GM19395 (cell line): Measurements from ENCODE around the gene PARVB.
"Not testable (repeated sequence)": the region's sequence is repeated elsewhere in the genome, so short reads cannot be mapped to it uniquely, and the experiment has no call there.

Experiments used
- ATAC-seq: cut with Tn5 transposase; IDR thresholded peaks from one replicate; pipeline ENCODE4 v1.9.1; 2021; ENCODE audit warnings: mild to moderate bottlenecking, moderate library complexity; ENCODE audit not compliant: unreplicated experiment

PARVB gene

DNA sequence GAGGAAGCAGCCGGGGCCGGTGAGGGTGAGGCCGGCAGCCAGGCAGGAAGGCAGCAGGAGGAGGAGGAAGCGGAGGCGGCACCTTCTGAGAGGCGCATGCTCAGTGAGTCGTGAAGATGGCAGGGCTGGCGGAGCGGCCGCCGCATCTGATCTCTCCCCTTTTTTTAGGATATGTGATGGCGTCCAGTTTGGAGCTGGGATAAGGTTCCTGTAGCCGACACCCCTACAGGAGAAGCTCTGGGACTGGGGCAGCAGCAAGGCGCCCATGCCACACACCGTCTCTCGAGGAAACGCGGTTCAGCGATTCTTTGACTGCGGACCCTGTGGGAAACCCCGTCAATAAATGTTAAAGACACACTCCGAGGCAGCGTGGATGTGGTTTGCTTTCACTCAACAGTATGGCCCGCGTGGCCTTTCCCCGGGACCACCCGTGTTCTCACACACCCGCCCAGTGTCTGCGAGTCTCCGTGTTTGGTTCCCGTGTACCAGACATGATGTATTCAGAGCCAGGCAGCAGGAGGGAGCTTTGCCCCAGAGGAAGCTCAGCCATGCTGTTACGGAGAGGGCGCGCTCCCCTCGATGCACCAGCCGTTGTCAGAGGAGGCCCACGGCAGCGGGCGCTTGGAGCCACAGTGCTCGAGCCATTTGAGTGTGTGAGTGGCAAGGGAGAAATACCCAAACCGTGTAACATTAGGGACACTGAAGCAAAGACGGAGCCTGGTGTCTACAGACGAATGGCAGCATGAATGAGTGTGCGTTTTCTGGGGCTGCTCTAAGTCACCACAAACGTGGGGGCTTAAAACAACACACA lies 27.7 kb upstream of the PARVB start:
- no peak for ATAC-seq

DNA sequence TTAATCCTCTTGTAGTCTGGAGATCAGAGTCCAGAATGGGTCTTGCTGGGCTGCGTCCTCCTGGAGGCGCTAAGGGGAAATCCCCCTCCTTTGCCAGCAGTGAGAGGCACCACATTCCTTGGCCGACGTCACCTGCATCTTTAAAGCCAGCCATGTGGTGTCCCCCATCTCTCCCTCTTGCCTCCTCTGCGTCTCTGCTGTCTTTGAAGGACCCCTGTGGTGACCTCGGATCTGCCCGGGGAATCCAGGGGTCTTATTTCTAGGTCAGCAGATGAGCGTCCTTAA lies 27.2 kb upstream of the PARVB start:
- ATAC-seq = no peak

DNA sequence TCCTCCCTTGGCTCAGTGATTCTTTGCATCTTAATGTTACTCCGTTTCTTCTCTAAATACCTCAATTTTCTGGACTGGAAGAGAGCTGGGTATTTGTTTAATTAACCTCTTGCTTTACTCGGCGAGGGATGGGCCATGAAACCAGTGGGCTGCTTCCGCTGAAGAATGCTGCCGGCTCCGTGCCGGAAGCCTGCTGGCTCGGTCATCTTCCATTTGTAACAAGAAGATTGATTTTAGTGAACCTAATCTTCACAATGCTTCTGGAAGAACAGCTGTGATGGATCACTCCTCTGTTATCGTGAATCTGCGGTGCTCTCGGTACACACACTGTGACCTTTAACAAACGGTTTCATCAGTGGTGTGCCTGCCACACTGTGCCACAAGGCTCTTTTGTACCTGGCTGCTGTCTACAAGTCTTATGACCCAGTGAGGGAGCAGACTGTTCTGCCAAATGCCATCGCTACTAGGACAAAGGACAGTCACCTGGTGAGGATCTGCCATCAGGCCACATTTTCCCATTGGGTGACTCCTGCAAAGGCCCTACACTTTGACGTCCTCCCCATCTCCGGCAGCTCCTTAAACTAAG lies 25.3 kb upstream of the PARVB start:
- ATAC-seq = no peak

DNA sequence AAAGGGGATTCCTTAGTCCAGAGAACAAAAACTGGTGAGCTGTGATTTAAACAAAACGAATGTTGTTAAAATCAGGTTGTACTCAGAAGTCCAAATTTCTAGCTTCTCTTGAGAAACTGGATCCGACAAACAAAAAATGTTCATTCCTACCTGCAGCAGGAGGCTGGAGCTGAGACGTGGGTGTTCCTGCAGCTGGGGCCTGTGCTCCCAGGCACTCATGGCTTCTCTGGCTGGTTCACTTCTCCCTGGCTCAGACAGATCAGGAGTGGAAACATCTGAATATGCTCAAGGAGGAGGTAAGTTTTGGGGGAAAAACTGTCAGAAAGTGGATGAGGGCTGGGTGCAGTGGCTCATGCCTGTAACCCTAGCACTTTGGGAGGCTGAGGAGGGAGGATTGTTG lies 24.7 kb upstream of the PARVB start:
- ATAC-seq = no peak

DNA sequence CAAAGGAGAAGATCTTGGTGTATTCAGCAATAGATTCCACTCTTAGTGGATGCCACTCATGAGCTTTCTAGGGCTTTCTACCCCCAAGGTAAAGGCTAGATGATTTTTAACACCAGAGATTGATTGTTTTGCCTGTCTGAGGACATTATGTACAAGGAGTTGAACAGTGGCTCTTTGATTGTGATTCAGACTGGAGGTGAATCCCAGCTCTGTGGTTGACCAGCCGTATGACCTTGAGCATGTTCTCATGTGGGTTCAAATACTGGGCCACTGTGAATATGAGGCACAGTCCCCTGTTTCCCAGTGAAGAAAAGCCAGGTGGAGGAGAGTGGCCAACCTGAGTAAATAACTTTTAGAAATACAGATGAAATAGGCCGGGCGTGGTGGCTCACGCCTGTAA lies 24.0 kb upstream of the PARVB start:
- ATAC-seq = no peak

DNA sequence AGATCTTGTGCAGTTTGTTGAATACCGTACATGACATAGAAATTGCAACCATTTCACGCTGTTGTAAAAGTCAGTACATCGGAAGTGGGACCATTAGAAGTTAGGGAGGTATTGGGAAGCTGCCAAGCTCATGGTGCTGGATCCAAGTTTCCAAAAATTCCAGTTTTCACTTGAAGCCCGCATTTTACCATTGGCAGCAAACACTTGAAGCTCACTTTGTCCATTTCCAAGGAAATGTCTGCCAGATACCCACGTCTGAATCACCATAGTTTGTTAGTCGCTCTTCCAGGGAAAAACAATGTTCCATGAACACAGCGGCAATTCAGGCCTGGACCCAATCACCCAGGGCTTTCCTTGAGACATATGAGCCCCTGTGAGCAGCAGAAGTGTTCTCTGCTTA lies 22.6 kb upstream of the PARVB start:
- ATAC-seq = no peak

DNA sequence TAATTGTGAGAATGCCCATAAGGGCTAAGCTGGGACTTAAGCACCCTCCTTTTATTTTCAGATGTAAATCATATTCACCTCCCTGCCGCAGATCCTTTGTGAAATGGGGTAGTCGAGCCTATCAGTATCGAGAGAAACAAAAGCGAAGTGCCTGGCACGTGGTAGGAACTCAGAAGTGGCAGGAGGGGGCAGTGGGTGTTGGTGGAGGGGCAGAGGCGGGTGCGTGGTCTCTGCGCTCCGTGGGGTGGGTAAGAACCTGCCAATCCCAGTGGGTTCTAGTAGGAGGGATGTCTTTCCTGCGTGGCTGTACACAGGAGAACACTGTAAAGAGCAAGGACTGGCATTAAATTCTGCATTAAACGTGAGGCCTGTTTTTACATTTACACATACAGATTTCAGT lies 21.8 kb upstream of the PARVB start:
- no peak for ATAC-seq

DNA sequence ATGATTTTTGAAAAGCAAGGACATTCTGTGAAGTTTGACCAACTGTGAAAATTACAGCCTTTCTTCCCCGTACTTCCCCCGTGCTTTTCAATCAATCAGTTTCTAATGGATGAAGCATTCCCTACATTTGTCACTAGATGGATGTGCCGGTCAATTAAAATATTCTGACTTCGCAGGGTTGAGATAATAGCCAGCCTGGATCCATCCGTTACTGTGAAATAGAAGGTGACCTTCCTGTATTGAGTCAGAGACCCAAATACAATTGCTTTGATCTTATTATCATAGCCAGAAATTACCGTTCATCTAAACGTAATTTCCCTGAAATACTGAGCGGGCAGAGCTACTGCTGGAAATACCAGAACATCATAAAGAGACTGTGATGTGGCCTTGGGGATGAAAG lies 21.1 kb upstream of the PARVB start:
- no peak for ATAC-seq

DNA sequence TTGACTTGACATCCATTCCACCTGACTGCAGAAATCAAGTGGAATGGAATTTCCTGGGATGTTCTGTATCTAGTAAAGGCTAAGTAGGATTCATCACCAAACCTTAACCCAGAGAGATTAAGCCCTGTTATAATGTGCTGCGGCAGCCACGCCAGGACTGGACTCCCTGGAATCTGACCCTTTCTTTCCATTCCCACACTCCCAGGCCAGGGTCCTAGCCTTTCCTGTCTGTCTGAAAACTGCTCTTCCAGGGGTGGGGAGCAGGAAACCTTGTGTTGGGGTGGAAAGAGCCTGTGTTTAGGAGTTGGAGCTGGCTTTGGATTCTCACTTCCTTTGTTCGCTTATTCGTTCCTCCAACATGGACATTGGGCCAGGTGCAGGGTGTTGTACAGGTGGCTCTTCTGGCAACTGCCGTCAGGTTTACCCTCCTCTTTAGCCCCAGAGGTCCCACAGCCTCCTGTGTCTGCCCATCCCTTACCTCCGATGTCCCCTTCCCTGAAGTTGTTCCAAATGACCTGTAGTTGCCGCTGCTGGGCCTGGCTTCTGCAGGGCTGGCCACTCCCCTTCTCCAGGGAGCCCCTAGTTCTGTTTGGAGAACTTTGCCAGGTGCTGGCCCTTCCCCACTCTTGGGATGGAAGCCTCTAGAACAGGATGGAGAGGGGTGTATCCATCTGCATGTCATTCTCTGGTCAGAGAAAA lies 20.5 kb upstream of the PARVB start:
- ATAC-seq = no peak

DNA sequence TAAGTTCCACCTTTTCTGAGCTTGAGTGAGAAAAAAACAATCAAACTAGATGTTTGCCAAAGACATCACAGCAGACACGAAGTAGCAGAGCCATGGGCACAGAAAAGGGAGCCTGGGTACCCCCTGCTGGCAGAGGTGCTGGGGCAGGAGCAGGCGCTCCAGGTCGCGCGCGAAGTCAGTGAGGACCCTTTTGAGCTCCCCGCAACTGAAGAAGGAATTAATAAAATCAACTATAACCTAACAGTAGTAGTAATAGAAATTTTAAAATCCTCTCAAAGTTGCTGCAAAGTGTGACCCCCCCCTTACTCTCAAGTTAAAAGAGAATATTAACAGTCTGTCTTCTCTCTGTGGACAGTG lies 20.0 kb upstream of the PARVB start:
- ATAC-seq = no peak

DNA sequence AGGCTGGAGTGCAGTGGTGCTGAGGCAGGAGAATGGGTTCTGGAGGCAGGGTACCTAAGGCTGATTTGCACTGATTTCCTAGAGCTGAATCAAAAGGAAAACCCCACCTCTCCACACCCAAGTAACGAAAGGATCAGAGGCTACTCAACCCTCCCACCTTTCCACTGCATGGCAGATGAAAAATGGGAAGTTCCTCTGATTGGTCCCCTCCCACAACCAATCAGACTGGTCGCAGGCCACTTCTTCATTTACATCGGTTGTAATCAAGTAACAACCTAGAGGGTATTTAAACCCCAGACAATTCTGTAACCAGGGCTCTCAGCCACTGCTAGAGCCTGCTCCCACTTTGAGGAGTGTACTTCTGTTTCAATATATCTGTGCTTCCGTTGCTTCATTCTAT lies 18.6 kb upstream of the PARVB start:
- ATAC-seq = no peak

DNA sequence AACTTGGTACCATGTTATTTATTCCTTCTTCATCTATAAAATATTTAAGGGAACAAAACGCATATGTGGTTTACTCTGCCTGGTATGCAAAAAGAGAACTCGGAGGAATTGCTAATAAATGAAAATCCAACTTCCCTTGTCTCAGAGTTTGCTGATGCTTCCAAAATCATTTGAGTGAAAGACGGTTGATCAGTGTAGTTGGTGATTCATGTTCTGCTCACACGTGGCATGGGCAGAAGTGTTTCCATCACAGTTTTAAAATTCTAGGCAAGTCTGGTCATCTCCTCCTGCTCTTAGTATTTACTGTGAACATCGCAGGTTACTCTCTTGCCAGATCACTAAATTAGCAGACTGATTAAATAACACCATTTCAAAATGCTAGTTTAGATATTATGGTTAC lies 11.9 kb upstream of the PARVB start:
- no peak for ATAC-seq

DNA sequence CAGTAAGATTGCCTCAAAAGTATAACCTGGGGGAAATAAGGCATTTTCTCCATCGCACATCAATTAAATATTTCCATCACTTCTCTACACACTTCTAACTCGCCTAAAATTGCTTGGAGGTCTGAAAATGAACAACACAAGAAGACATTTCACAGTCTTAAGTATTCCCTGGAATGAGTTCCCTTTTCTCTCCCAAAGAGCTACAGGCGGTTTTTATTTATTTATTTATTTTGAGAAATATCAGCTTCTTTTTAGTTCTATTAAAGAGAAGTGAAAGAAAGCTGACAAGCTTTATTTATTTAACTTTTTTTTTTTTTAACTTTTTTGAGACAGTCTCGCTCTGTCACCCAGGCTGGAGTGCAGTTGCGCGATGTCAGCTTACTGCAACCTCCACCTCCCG lies 11.5 kb upstream of the PARVB start:
- ATAC-seq = no peak

DNA sequence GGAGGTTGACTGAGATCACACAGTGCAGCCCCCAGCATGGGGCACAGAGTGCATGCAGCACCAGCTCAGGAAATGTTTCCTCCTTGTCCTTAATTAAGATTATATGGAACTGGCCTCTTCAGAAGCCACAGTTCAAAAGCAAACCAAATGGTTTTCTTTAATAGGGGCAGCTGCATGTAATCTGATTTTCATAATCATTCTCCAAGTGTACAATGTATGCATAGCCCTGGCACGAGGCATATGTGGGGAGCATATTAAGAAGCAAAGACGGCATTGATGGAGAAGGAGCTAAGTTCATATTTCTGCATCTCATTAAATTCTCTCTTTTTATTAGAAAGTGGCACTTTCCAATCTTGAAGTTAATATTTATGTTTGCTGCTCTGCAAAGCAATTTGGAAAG lies 9.9 kb upstream of the PARVB start:
- ATAC-seq = no peak

DNA sequence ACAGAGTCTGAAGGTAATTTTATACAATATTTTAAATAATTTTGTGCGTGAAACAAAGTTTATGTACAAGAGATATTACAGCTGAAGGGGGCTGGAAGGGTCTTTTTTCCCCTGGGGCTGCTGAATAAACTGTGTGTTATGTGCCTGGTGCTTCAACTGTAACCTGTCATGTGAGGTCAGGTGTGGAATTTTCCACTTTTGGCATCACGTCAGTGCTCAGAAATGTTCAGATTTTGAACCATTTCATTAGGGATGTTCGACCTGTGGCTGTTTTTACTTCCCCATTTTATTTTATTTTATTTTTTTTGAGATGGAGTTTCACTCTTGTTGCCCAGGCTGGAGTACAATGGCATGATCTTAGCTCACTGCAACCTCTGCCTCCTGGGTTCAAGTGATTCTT lies 7.5 kb upstream of the PARVB start:
- not testable (repeated sequence) for ATAC-seq

DNA sequence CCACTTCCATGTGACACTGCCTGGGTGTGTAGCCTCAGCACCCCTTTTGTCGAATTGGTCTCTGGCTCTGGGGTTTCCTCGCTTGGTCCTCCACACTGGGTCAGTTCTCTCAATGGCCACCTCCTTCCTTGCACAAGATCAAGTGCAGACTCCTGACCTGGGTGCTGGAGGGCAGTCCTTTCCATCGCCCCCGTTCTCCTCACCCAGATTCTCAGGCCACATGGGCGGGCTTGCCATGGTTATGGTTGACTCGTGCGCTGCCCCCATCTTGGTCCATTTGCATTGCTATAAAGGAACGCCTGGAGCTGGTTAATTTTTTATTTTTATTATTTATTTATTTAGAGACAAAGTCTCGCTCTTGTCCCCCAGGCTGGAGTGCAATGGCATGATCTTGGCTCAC lies 5.5 kb upstream of the PARVB start:
- ATAC-seq = no peak

DNA sequence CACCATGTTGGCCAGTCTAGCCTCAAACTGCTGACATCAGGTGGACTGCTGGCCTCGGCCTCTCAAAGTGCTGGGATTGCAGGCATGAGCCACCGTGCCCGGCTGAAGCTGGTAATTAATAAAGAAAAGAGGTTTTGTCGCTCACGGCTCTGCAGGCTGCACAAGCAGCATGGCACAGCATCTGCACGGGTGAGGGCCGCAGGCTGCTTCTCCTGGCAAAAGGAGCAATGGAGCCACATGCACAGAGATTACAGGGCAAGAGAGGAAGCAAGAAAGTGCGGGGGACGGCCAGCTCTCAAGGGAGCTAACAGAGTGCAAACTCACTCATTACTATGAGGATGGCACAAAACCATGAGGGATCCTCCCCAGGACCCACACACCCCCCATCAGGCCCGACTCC lies 4.7 kb upstream of the PARVB start:
- no peak for ATAC-seq

DNA sequence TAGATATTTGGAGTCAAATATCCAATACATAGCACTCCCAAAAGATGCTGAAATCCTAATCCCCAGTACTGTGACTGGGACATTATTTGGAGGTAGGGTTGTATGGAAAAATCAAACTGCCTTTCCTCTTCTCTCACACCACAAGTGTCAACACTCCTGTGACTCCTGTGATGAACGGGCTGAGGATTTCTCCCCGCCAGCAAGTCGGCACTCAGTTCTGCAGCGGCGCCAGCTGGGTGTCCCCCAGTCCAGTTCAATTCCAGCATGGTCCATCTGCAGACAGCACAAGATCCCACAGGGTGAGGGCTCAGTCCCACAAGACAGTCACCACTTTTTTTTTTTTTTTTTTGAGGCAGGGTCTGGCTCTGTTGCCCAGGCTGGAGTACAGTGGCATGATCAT lies 4.3 kb upstream of the PARVB start:
- ATAC-seq = no peak

DNA sequence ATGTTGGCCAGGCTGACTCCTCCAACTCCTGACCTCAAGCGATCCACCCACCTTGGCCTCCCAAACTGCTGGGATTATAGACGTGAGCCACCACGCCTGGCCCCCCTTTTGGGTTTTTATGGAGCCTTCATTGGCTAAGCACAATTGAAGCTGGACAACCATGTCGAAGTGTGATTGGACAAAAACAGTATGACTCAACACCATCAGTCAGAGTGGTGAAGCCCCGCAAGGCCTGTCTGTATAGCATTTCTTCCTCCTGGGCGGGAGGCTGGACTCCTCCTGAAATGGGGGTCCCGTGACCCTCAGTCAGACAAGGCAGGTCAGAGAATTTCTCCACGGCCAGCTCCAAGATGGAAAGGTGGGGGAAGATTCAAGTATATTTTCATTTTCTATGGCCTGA lies 3.1 kb upstream of the PARVB start:
- ATAC-seq = no peak

DNA sequence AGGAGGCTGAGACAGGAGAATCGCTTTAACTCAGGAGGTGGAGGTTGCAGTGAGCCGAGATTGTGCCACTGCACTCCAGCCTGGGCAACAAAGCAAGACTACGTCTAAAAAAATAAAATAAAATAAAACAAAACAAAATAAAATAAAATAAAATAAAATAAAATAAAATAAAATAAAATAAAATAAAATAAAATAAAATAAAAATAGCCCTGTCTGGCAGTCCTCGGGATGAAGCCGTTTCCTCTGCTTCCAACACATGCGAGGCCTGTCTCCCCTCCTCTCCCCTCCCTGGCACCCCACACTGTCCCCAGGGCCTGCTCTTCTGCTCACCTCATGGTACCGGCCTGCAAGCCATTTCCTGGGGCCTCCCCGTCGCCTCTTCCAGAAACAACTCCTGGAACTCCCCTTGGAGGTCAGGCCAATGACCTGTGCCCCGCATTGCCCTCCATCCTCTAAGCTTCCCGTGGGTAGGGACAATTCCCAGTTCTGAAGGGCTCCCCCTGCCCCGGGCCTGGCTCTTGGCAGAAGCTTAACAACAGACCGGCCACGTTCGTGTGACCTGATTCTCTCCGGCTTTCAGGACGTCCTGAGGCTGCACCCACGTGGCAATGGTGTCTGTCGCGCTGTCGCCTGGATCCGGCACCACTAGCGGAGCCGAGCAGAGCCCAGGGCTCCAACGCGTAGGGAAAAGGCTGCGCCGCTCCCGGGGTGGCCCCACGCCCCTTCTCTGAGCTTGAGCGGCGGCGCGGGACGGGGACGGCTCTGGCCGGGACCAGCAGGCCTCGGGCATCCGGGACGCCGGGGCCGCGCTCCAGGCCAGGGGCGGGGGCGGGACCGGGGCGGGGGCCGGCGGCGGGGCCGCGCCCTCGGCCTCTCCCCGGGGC lies 456 bp upstream of the PARVB start:
- ATAC-seq = no peak

DNA sequence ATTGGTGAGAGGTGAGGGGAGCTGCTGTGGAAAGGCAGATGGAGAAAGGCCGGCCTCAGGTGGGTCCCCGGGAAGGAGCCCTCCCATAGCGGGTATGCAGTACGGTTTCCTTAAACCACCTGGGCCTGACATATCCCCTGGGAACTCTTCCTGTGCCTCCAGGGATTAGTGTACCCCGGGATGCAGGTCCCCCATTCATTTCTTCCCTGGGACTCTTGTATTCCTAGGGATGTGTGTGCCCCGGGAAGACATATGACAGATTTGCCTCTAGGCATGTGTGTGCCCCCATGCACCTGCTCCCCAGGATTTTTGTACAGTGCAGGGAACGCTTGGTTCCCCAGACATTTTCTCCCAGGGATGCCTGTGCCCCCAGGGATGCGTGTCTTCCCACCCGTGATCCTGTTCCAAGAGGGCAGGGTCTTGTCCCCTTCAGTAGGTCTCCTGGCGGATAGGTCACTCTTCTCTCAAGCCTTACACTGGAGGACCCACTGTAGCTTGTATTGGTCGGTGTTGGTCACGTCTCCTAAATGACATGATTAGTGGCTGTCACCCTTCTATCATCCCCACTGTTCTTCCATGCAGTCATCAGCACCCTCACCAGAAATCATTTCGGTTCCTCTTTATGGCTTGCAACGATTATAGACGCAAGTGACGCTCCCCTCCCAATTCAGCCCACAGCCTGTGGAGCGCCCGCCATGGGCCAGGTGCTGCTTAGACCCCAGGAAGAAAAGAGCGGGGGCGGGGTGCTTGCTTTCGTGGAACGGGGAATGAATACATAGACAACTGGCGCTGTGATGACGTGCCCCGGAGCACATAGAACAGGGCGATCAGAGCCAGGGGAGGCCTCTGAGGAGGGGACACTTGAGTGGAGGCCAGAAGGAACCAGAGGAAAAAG lies 1.3 kb downstream of the PARVB start:
- peak; percentile 62 for ATAC-seq
